GF-D8 (cell line): ENCODE measurements around the gene MIPOL1.
"Not testable (repeated sequence)": the region's sequence is repeated elsewhere in the genome, so short reads cannot be mapped to it uniquely, and the experiment has no call there.

Source experiments
- DNase-seq: peaks from one replicate; lab custom pipeline; 2025; lab: John Stamatoyannopoulos, UW

The MIPOL1 gene

DNA sequence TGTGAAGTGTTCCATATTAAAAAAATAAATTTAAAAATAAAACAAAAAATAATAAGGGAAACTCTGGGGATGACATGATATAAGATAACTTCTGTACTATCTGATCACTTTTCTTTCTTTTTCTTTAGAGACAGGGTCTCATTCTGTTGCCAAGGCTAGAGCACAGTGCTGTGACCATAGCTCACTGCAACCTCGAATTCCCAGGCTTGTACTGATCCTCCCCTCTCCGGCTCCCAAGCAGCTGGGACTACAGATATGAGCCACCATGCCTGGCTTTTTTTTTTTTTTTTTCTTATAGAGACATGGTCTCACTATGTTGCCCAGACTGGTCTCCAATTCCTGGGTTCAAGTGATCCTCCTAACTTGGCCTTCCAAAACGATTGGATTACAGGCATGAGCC is 10.4 kb upstream of the MIPOL1 start:
- DNase-seq: no peak

DNA sequence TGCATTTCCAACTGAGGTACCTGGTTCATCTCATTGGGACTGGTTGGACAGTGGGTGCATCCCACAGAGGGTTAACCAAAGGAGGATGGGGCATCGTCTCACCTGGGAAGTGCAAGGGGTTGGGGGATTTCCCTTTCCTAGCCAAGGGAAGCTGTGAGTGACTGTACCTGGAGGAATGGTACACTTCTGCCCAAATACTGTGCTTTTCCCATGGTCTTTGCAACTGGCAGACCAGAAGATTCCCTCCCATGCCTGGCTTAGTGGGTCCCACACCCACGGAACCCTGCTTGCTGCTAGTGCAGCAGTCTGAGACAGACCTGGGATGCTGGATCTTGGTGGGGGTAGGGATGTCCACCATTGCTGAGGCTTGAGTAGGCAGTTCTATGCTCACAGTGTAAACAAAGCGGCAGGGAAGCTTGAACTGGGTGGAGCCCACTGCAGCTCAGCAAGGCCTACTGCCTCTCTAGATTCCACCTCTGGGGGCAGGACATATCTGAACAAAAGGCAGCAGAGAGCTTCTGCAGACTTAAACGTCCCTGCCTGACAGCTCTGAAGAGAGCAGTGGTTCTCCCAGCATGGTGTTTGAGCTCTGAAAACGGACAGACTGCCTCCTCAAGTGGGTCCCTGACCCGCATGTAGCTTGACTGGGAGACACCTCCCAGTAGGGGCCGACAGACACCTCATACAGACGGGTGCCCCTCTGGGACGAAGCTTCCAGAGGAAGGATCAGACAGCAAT is 9.7 kb upstream of the MIPOL1 start:
- DNase-seq: not testable (repeated sequence)

DNA sequence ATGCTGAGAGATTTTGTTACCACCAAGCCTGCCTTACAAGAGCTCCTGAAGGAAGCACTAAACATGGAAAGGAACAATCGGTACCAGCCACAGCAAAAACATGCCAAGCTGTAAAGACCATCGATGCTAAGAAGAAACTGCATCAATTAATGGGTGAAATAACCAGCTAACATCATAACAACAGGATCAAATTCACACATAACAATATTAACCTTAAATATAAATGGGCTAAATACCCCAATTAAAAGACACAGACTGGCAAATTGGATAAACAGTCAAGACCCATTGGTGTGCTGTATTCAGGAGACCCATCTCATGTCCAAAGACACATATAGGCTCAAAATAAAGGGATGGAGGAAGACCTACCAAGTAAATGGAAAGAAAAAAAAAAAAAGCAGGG is 8.0 kb upstream of the MIPOL1 start:
- DNase-seq: not testable (repeated sequence)

DNA sequence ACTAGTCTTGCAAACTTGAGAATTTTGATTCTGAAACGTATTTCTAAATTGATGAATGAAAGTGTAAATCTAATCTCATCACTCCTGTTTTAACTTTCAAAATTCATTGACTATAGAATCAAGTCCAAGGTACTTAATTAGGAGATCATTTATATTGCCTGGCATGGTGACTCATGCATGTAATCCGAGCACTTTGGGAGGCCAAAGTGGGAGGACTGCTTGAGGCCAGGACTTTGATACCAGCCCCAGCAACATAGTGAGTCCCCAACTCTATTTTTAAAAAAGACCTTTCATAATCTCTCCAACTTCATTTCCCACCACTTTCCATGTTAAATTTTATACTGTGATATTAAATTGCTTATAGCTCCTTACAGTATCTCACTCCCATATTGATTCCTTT is 3.0 kb upstream of the MIPOL1 start:
- DNase-seq: no peak

DNA sequence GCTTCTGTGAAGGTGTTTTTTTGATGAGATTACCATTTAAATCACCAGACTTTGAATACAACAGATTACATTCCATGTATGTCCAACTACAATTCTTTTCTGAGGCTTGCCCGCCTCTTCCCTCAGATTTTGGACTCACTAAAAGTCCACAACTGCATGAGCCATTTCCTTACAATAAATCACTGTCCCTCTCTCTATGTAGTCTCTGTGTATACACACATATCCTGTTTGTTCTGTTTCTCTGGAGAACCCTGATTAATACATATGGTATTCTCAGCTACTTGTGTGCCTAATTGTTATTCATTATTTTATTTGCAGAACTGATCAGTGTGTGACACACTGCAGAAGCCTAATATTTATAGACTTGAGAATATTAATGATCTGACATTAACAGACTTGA is 2.4 kb upstream of the MIPOL1 start:
- no peak for DNase-seq

DNA sequence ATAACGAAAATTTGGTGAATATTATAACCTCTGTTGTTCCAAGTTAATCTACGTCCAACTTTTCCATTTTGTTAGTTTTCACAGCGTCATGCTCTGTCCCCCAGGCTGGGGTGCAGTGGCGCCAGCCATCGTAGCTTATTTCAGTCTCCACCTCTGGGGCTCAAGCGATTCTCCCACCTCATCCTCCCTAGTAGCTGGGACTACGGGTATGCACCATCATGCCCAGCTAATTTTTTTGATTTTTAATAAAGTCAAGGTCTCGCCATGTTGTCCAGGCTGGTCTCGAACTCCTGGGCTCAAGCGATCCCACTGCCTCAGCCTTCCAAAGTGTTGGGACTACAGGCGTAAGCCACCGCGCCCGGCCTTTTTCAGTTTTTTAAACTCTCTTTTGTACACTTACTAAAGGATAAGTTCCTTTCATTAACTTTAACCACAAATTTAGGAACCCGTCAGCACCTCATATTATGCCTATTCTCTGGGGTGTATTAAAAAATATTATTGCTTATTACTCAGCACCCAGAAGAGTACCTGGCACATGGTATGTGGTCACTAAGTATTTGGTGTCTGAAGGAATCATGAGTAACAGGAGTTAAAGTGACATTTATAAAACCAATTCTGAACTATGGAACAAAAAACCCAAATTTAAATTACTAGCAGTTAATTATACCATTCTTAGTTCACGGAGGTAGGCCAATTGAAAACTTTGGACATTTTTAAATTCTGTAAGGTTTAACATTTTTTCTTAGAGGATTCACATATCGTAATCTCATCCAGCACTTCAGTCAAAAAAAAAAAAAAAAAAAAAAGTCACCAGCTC is 925 bp upstream of the MIPOL1 start:
- no peak for DNase-seq

DNA sequence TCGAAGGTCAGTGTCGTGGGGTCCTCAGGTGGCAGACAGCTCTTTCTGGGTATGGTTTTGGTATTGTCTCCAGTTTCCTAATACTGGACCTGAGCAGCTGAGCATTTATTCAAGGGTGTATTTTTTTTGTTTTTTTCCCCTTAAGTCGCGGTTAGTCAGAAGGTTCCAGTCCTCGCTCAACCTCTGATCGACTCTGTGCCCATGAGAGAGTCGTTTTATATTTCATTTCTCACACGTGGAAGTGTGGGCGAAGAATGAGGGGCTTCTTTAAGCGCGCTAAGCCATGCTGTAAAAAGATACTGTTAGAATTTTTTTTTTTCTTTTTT is 499 bp downstream of the MIPOL1 start:
- no peak for DNase-seq

DNA sequence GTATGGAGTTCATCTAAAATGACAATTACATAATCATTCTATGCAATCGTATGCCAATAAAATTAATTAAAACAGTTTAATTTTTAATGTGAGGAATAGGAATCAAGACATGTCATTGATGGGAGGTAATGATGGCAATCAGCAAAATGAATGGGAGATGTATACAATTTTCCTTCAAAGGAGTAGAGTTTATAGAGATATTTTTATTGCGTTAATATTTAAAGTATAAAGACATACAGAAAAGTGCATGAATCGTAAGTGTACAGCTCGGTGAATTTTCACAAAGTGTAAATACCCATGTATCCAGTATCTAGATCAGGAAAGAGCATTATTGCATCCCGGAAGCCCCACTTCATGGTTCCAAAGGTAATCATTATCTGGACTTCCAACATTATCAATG is 1.2 kb downstream of the MIPOL1 start:
- DNase-seq: no peak

DNA sequence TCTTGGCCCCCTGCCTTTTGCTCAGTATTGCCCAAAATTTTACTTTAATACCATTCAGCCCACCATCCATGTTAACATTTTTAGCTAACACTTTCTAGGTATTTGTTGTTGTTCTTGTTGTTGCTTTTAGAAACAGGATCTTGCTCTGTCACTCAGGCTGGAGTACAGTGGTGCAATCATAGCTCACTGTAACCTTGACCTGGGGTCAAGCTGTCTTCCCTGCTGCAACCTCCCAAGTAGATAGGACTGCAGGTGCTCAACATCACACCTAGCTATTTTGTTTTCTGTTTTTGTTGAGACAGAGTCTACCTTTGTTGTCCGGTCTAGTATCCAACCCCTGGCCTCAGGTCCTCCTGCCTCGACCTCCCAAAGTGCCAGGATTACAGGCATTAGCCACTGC is 4.0 kb downstream of the MIPOL1 start:
- DNase-seq: no peak

DNA sequence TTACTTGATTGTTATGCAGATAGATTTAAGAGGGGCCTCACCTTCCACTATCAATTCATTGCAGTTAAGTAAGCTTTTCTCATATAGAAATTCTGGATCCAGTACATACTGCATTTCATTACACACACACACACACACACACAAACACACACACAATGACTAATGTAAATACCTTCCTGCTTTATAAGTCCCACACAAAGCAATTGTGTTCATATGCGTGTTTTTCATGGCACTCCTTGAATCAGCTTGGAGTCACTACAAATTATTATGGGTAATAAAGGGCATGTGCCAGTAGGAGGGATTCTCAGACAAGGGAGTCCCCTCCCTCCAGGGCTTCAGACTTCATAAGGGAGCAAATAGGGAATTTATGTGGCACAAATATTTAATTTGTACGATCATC is 4.5 kb downstream of the MIPOL1 start:
- DNase-seq: no peak

DNA sequence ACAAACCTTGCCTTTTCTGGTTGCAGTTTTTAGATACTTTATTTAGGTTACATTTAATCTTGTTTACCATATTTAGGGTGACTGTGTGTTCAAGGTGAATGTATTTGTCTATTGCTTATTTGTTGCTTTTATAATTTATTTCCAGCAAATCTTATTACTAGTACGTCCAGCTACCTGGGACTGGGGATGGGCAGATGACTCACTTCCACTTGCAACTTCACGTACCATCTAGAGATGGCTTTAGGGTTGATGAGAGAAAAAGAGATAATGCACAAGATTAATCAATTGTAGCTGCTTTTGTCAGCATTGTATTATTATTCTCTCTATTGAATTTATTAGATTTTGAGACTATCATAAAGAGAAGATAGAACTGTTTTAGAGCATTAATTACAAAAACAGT is 5.1 kb downstream of the MIPOL1 start:
- DNase-seq: no peak

DNA sequence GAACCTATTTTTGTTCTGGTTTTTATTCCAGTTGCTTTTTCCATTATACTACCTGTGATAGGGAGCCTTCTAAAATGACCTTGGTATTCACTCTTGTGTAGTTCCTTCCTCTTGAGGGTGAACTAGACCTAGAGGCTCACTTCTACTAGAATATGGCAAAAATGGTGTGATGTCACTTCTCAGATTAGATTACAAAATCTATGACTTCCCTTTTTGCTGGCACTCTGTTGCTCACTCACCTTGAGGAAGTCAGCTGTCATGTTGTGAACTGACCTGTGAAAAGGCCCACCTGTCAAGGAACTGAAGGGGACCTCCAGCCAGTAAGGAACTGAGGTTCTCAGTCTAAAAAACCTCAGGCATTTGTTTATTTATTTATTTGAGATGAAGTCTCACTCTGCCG is 5.7 kb downstream of the MIPOL1 start:
- DNase-seq: no peak

DNA sequence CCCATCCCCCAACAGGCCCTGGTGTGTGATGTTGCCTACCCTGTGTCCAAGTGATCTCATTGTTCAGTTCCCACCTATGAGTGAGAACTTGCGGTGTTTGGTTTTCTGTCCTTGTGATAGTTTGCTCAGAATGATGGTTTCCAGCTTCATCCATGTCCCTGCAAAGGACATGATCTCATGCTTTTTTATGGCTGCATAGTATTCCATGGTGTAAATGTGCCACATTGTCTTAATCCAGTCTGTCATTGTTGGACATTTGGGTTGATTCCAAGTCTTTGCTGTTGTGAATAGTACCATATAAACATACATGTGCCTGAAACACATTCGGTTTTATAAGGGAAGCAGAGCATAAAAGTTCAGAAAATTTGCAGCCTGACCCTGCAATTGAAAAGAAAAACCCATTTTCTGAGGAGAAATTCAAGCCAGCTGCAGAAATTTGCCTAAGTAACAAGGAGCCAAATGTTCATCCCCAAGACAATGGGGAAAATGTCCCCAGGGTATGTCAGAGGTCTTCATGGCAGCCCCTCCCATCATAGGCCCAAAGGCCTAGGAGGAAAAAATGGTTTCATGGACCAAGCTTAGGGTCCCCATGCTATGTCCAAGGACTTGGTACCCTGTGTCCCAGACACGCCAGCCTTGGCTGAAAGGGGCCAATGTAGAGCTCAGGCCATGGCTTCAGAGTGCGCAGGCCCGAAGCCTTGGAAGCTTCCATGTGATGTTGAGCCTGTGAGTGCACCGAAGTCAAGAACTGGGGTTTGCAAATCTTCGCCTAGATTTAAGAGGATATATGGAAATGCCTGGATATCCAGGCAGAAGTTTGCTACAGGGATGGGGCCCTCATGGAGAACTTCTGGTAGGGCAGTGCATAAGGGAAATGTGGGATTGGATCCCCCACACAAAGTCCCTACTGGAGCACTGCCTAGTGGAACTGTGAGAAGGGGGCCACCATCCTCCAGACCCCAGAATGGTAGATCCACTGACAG is 8.2 kb downstream of the MIPOL1 start:
- not testable (repeated sequence) for DNase-seq

DNA sequence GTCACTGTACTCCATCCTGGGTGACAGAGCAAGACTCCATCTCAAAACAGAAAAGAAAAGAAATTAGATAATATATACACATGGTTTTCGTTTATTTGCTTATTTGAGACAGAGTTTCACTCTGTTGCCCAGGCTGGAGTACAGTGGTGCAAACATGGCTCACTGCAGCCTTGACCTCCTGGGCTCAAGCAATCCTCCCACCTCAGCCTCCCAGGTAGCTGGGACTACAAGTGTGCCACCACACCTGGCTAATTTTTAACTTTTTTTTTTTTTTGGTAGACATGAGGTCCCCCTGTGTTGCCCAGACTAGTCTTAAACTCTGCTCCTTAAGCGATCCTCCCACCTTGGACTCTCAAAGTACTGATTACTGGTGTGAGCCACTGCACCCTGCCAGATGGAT is 11.9 kb downstream of the MIPOL1 start:
- not testable (repeated sequence) for DNase-seq

DNA sequence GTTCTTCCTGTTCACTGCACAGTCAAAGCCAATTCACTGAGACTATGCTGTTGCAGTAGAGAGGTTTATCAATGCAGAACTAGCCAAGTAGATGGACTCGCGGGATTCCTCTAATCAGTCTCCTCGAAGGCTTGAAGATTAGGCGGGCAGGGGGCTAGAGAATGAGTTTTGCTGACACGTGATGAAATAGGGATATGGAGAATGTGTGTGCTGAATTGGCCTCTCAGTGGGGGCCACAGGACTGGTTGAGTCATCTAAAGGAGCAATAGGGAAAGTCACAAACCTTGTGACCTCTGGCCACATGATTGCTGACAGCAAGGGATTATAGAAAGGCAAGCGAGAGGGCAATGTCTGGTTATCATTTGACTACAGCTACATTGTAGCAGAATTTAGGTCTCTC is 12.7 kb downstream of the MIPOL1 start:
- DNase-seq: no peak

DNA sequence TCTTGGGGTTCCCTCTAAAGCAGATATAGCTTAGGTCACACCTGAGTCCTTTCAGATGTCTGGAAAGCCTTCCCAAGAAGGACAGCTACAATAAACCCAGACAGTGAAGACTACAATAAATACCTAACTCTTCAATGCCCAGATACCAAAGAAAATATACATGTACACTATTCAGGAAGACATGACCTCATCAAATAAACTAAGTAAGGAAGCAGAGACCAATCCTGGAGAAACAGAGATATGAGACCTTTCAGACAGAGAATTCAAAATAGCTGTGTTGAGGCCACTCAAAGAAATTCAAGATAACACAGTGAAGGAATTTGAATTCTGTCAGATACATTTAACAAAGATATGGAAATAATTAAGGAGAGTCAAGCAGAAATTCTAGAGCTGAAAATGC is 15.3 kb downstream of the MIPOL1 start:
- DNase-seq: no peak

DNA sequence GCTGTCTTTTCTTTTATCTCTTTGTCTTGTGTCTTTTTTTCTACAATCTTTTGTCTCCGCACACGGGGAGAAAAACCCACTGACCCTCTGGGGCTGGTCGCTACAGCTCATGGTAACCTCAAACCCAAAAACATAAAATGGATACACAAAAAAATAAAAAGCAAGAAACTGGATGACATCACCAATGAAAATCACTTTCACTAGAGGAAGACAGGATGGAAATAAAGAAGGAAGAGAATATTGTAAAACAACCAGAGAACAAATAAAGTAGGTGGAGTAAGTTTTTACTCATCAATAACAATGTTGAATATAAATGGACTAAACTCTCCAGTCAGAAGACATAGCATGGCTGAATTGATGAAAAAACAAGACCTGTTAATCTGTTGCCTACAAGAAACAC is 17.6 kb downstream of the MIPOL1 start:
- no peak for DNase-seq

DNA sequence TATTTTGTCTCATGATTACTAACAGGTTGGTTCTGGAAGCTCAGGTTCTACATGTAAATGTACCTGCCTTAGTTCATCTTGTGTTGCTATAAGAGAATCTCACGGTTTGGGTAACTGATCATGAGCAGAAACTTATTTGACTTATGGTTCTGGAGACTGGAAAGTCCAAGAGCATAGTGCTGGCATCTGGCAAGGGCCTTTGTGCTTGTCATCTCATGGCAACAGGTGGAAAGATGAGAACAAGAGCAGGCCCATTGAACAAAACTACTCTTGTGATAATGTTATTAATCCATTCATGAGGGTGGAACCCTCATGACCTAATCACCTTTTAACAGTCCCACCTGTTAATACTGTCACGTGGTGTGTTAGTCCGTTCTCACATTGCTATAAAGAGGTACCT is 23.3 kb downstream of the MIPOL1 start:
- DNase-seq: no peak

DNA sequence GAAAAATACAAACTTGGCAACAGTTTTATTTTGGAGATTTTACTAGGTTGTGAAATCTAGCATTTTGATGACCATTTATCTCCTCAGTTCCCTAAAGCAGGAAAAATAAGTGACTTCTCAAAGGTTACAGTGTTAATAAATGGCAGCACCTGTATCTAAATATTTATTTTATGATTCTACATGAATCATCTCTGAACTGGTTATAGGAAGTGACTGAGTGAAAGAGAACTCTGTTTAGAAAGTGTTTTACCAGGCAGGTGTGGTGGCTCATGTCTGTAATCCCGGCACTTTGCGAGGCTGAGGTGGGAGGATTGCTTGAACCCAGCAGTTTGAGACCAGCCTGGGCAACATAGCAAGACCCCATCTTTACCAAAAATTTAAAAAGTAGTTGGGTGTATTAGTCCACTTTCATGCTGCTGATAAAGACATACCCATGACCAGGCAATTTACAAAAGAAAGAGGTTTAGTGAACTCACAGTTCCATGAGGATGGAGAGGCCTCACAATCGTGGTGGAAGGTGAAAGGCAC is 26.3 kb downstream of the MIPOL1 start:
- no peak for DNase-seq

DNA sequence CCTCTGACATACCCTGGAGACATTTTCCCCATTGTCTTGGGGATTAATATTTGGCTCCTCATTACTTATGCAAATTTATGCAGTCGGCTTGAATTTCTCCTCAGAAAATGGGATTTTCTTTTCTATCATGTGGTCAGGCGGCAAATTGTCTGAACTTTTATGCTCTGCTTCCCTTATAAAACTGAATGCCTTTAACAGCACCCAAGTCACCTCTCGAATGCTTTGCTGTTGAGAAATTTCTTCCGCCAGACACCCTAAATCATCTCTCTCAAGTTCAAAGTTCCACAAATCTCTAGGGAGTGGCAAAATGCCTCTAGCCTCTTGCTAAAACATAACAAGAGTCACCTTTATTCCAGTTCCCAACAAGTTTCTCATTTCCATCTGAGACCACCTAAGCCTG is 27.9 kb downstream of the MIPOL1 start:
- DNase-seq: not testable (repeated sequence)

DNA sequence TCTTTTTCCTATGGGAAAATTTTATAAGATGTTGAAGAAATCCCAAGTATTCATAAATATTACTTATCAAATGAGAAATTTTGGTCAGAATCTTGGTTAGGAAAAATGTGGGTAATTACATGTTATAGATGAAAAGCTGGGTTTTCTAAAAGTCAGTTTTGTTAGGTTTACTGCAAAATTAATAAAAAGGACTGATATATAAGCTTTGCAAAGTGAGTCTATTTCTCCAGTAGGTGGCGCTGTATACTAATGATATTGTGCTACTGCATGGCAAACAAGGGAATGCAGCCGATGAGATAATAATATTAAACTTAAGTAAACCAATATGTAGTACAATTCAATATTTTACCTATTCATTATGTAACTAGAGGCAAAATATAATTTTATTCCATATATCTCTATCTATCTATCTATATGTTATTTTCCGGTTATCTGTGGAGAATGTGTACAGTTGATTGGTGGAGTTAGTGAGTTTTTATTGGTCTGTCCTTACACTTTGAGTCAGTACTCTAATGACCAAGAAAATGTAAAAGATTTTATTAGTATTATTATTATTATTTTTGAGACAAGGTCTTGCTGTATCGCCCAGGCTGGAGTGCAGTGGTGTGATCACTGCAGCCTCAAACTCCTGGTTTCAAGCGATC is 32.9 kb downstream of the MIPOL1 start:
- DNase-seq: no peak
